ENCODE measurements around the gene SH2D3A.

Gene SH2D3A

GRCh38 chr19:6797646-6798045 is 30.4 kb upstream of the SH2D3A start:
- no peak overlapping the region for H2AFZ ChIP-seq (ENCODE audit: low read length)
- H4K20me1 ChIP-seq (ENCODE audit: insufficient read depth, low read length, poor library complexity, severe bottlenecking): peaks cover 41% of the 10 kb centered on the region
- peaks cover 13% of the 10 kb centered on the region; the same call in 1 of the 2 replicates for H3F3A ChIP-seq (ENCODE audit: low read depth)
- H3K4me2 ChIP-seq (ENCODE audit: low read depth, low read length, poor library complexity, severe bottlenecking): no peak overlapping the region
- H3K4me1 ChIP-seq (ENCODE audit: insufficient read depth, low read length, poor library complexity, severe bottlenecking): peaks cover 22% of the 10 kb centered on the region
- peaks cover 34% of the 10 kb centered on the region for H3K36me3 ChIP-seq (ENCODE audit: insufficient read depth, low read length)
- H3K79me2 ChIP-seq (ENCODE audit: insufficient read depth, low read length): peaks cover 85% of the 10 kb centered on the region
- no peaks in the 10 kb centered on the region for H3K9me2 ChIP-seq (replicated peaks; ENCODE audit: low read depth, low read length)
- no peak overlapping the region for H3K4me3 ChIP-seq (ENCODE audit: low read length, poor library complexity, severe bottlenecking)
- no peaks in the 10 kb centered on the region for H3K9me3 ChIP-seq (ENCODE audit: insufficient read depth, low read depth, low read length)
- H3K9ac ChIP-seq (ENCODE audit: low read depth, low read length, poor library complexity, severe bottlenecking): no peak overlapping the region
- no peaks in the 10 kb centered on the region for H3K27me3 ChIP-seq (ENCODE audit: insufficient read depth, low read length, poor library complexity, severe bottlenecking)
- TF ChIP-seq EZH2phosphoT487 (IDR thresholded peaks at IDR 0.05; ENCODE audit: borderline replicate concordance) (no peak), CTCF (conservative IDR thresholded peaks at IDR 0.05; ENCODE audit: low read length) (no peak)

- no peaks in the 10 kb centered on the region for H3K9me3 ChIP-seq (ENCODE audit: insufficient read depth, low read depth, low read length)
- no peak overlapping the region for H3K9ac ChIP-seq (ENCODE audit: low read depth, low read length, poor library complexity, severe bottlenecking)
- H3F3A ChIP-seq (ENCODE audit: low read depth): peaks cover 12% of the 10 kb centered on the region; the same call in 1 of the 2 replicates
- H3K27me3 ChIP-seq (ENCODE audit: insufficient read depth, low read length, poor library complexity, severe bottlenecking): no peaks in the 10 kb centered on the region
- no peak overlapping the region for H3K4me2 ChIP-seq (ENCODE audit: low read depth, low read length, poor library complexity, severe bottlenecking)
- TF ChIP-seq CTCF (conservative IDR thresholded peaks at IDR 0.05; ENCODE audit: low read length) (no peak), EZH2phosphoT487 (IDR thresholded peaks at IDR 0.05; ENCODE audit: borderline replicate concordance) (no peak)
- peaks cover 47% of the 10 kb centered on the region for H3K36me3 ChIP-seq (ENCODE audit: insufficient read depth, low read length)
- no peak overlapping the region for H3K4me3 ChIP-seq (ENCODE audit: low read length, poor library complexity, severe bottlenecking)
- no peak overlapping the region for H2AFZ ChIP-seq (ENCODE audit: low read length)
- peaks cover 98% of the 10 kb centered on the region for H3K79me2 ChIP-seq (ENCODE audit: insufficient read depth, low read length)
- H3K4me1 ChIP-seq (ENCODE audit: insufficient read depth, low read length, poor library complexity, severe bottlenecking): peaks cover 21% of the 10 kb centered on the region
- no peaks in the 10 kb centered on the region for H3K9me2 ChIP-seq (replicated peaks; ENCODE audit: low read depth, low read length)
- peaks cover 54% of the 10 kb centered on the region for H4K20me1 ChIP-seq (ENCODE audit: insufficient read depth, low read length, poor library complexity, severe bottlenecking)
These were observed 29.0 kb upstream of the SH2D3A start for GRCh38 chr19:6796278-6796677.

GRCh38 chr19:6794686-6795431 is 27.6 kb upstream of the SH2D3A start:
- Histone ChIP-seq H3K4me3 (ENCODE audit: low read length, poor library complexity, severe bottlenecking) (no peak overlapping the region), H3K4me2 (ENCODE audit: low read depth, low read length, poor library complexity, severe bottlenecking) (no peak overlapping the region), H3K9ac (ENCODE audit: low read depth, low read length, poor library complexity, severe bottlenecking) (no peak overlapping the region), H3K27me3 (ENCODE audit: insufficient read depth, low read length, poor library complexity, severe bottlenecking) (no peaks in the 10 kb centered on the region), H4K20me1 (ENCODE audit: insufficient read depth, low read length, poor library complexity, severe bottlenecking) (peaks cover 62% of the 10 kb centered on the region), H3K36me3 (ENCODE audit: insufficient read depth, low read length) (peaks cover 59% of the 10 kb centered on the region), H3K9me2 (replicated peaks; ENCODE audit: low read depth, low read length) (no peaks in the 10 kb centered on the region), H3K9me3 (ENCODE audit: insufficient read depth, low read depth, low read length) (no peaks in the 10 kb centered on the region; the same call in 1 of the 2 replicates), H3K79me2 (ENCODE audit: insufficient read depth, low read length) (peaks cover 100% of the 10 kb centered on the region), H3F3A (ENCODE audit: low read depth) (0 out of 2 replicates have a peak, but pooled peaks cover 2% of the 10 kb centered on the region), H3K4me1 (ENCODE audit: insufficient read depth, low read length, poor library complexity, severe bottlenecking) (peaks cover 7% of the 10 kb centered on the region), H2AFZ (ENCODE audit: low read length) (no peak overlapping the region)
- TF ChIP-seq EZH2phosphoT487 (IDR thresholded peaks at IDR 0.05; ENCODE audit: borderline replicate concordance) (no peak), CTCF (conservative IDR thresholded peaks at IDR 0.05; ENCODE audit: low read length) (no peak)
